GM21737 (cell line): Measurements from ENCODE around the gene IGSF9.

ENCODE experiments used
- ATAC-seq: cut with Tn5 transposase; IDR thresholded peaks from one replicate; pipeline ENCODE4 v1.9.1; 2021; ENCODE audit warnings: mild to moderate bottlenecking, moderate library complexity; ENCODE audit not compliant: unreplicated experiment

Gene IGSF9

GRCh38 chr1:159974350-159974965 is 29.0 kb upstream of the IGSF9 start:
- no peak for ATAC-seq

- no peak for ATAC-seq
Measured at GRCh38 chr1:159973350-159973940, 28.0 kb upstream of the IGSF9 start.

DNA sequence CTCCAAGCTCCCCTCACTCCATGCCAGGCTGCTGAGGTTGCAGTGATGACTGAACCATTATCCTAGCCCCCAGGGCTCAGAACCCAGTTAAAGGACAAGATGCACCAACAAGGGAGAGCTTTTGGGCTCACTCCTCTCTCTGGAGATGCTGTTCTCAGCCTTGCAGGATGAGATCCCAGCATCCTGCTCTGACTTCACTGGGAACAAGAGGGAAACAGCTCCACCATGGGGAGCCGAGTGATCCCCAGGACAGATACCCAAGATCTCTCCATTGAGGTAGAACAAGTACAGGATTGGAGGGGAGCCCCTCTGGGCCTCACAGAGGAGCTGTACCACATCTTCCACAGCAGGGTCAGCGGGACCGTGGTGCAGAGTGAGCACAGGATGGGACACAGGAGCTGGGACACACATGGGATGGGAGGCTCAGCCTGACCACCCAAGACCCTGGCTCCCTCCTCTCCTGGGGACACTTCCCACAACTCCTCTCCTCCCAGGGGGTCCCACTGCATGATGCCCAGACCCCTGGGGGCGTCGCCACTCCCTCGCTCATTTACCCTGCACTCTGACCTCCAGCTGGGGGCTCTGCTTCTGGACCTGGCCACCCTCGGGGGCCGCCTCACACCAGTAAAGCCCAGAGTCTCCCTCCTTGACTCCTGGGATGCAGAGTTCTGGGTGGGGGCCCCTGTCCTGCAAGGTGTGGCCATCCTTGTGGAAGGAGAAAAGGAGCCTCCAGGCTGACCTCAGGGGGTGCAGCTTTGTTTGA is 27.2 kb upstream of the IGSF9 start:
- no peak for ATAC-seq

GRCh38 chr1:159970932-159971342 is 25.5 kb upstream of the IGSF9 start:
- ATAC-seq: no peak

DNA sequence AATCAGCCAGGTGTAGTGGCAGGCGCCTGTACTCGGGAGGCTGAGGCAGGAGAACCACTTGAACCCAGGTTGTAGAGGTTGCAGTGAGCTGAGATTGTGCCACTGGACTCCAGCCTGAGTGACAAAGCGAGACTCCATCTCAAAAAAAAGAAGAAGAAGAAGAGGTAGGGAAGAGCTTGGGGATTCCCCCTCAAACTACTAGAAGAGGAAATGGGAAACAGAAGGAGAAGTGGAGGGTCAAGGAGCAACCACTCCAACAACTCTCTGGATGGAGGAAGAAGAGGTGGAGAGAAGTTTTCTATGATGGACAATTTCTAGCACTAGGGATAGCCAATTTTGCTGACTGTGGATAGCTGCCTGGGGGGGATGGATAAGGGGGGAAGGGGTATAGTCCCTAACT is 23.5 kb upstream of the IGSF9 start:
- no peak for ATAC-seq

DNA sequence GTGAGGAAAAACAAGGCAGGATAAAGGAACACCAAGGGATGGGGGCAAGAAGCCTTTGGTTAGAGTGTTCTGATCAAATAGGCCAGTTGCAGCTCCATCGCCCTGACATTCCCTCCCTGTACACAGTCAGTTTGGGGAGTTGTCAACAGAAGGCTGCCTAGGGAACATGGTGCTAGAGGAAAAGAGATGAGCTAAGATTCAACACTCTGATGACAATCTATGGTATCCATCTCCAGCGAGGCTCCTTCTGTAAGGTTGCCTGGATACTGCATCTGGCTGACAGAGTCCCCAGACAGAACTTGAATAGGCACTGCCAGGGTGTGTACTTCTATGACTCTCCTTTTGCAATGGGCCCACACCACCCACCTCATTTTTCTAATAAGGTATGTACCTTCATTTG is 19.9 kb upstream of the IGSF9 start:
- ATAC-seq: no peak

DNA sequence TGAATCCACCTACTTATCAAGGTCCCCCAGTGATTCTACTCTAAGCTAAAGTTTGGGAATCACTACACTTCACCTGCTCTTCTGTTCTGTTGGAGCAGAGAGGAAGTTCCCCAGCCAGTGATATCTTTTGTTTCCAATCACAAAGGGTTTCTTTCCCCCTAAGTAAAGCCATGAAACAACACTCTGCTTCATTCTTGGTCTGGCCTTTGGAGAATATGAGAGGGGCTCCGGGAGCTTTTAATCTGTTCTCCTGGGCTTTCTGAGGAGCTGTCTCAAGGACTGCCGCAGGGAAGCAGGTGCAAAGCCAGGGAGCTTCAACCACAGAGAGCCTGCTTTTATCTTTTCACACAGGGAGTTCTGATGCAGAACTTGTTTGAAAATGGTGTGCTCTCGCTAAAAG is 18.7 kb upstream of the IGSF9 start:
- no peak for ATAC-seq

GRCh38 chr1:159962176-159962575 is 16.8 kb upstream of the IGSF9 start:
- no peak for ATAC-seq

- ATAC-seq: no peak
Measured at GRCh38 chr1:159961636-159962035, 16.2 kb upstream of the IGSF9 start.

DNA sequence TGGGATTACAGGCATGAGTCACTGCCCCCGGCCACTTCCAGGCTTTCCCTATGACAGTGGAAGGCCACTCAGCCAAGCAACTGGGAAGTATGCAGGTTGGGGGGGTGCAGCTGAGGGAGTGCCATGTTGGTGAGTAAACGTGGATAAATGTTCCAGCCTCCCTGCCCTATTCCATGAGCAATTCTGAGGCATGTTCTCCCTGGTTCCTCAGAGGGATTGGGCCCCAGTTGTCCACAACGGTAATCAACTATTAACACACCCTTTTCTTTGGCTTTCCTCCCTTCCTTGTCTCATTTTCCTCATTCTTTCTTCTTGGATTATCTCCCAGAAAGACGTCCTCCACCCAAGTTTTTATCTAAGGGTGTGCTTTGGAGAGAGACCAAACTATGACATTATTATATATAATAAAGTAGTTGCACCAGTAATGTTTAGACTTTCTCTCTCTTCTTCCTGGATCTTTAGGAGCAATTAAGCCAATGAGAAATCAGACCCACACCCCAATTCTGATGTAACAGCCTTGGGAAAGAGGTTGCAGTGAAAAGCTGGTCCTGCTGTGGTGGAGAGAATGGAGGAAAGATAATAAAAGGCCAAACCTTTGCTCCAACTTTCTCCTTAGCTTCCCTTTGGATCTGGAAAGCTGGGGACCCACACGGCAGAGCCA is 15.4 kb upstream of the IGSF9 start:
- no peak for ATAC-seq

DNA sequence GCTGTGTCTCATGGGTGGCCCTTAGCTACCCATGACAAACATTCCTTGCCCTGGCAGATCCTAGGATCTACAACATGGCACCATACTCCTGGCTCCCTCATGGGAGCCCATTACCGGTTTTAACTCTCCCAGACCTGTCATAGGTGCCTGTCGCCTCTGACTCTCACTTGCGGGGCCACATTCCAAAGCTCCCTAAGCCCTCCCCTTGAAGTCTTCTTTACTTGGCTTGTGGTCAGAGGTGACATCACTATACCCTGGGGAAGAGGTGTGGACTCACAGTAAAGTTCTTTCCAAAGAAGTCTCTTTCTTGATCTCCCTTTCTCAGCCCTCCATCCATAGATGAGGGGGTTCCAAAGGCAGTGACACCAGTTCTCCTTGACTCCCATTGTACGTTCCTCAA is 14.0 kb upstream of the IGSF9 start:
- no peak for ATAC-seq

DNA sequence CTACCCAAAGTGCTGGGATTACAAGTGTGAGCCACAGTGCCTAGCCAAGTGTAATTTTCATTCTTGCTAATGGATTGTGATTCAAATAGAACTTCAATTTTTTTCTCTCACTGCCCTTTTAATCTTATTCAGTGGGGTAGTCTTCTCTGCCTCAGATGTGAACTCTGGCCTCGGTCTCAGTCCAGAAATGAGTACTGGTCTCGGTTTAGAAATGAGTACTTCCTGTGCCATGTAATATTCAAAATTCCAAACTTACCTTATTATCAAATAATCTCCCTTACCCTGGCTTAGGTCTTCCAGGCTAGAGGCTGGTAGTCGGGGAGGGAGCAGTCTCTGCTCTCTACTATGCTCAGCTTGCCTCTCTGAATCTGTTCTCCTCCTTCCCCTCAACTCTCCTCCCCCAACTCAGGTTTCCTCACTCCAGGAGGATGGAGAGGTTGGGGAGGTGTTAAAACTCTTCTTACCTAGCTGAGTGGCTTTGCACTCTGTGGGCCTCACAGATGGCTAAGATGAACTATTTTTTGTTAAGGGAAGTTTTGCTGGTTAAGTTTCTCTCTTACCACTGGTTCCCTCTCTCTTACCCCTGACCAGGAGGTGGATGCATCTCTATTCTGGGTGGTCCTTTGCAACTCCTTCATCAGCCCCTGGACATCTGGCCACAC is 13.4 kb upstream of the IGSF9 start:
- ATAC-seq: no peak

DNA sequence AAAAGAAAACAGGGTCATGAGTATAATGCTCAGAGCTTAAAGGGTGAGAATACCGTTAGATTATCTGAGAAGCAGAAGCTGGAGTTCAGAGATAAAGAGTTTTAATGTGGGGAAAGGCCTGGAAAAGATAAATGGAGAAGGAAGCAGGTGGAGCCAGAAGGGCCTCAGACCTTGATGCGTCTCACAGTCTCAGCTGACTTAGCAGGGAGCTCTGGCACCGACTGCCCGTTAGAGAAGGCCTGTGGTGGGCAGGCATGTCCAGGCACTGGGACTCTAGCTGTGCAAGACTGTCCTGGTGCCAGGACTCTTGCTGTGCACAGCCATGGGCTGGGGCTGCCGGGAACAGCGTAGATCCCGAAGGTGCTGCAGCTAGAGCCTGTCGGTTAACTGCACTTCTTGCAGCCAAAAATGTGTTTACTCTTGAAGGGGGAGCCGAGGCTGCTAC is 12.4 kb upstream of the IGSF9 start:
- no peak for ATAC-seq

DNA sequence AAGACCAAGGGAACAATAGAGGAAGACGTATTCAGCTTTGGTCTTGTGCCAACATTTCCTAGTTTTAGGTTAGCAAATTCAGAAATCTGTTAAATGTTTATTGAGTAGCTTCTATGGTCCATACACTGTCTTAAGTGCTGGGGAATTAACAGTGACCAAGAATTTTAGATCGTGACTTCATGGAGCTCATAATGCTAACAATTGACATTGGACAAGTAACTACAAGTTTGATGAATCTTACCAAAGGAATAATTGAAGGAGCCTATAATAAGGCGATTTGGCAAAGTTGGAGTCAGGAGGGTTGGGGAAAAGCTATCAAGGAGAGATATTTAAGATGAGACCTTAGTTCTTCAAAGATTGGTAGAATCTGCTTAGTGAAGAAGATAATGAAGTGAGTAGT is 10.0 kb upstream of the IGSF9 start:
- ATAC-seq: no peak

DNA sequence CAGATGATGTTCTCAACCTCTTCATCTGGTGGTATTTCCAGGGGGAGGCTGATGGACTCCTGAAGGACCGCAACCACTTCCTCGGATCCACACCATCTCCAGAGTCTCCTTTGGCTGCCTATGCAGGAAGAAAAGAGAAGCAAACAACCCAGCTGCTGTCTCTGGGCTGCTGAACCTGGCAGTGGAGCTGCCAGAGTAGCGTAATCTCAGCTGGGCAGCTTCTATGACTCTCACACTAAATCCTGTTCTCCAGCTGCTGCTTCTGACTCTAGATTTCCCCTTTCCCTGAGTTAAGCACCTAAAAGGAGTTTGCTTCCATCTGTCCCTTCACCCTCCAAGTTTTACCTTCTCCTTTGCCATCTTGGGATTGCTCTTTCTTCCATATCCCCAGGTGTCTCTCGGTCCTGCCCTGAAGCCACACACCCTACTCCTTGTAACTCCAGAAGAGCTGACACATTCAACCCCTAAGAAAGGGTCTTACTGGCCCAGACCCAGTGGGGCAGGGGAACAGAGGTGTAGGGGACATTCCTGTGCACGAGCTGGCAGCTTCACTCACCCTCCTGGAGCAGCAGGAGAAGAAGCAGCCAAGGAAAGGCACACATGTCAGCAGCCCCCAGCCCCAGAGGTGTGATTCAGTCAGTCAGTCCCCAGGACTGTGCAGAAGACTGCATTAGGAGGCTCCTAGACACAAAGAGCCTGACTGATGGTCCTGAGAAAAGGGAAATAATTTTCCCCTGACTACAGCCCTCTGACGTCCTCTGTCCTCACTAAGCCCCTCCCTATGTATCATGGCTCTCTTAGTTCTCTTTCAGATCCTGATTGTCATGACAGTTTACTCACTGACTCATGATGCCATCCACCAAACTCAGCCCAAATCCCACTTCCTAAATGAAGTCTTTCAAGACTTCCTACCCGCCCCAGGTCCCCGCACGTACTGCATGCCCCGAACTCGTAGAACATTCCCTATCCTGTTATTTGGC is 8.4 kb upstream of the IGSF9 start, which contains the start of gene SLAMF9:
Gene SLAMF9 (minus strand): TSS at position 702 of the 980 bp plus-strand sequence. CDS start 100 bp downstream, at position 602.
- no peak for ATAC-seq

- ATAC-seq: no peak
Measured at GRCh38 chr1:159952932-159953331, 7.5 kb upstream of the IGSF9 start.

DNA sequence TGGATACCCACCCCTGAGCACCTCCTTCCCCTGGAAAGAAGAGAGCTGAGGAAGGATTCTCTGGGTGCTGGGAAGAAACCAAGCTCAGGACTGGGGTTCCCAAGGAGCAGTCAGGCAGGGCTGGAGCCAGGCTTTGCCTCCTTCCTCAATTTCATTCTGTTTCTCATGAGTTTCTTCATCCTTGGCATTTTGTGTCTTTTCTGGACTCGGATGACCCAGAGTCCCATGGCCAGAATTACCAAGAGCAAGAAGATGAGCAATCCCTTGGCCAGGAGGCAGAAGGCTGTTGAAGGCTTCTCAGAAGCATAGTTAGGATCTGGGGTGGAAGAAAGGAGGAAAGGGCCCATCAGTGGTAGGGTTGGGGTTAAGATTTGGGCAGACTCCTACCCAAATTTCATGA is 6.1 kb upstream of the IGSF9 start:
- ATAC-seq: no peak

GRCh38 chr1:159951016-159951415 is 5.6 kb upstream of the IGSF9 start:
- no peak for ATAC-seq

- ATAC-seq: no peak
Measured at GRCh38 chr1:159949981-159950381, 4.6 kb upstream of the IGSF9 start.

GRCh38 chr1:159949123-159949522 is 3.7 kb upstream of the IGSF9 start:
- no peak for ATAC-seq
